K562 (cell line): ENCODE measurements around the gene PLCB3. TPM values are rescaled to one million over a fixed set of nuclear protein-coding genes. Genes with fewer than 3 reads are reported as not detected.

Experiments
- ATAC-seq: fragments of 200-7000 bp; cut with Tn5 transposase; 3 replicates; pipeline ENCODE4 v1.9.1; 2020; ENCODE audit warnings: moderate library complexity
- BruUV-seq: library from RNA; stranded (reverse); fragments of 400-500 nt; replicated peaks from 2 replicates; lab custom pipeline; 2021; lab: Mats Ljungman, UMichigan
- CTCF ChIA-PET: fragments of 300-600 bp; formaldehyde crosslinking; extraction: SDS; loops from one replicate; lab custom pipeline; 2021; ENCODE audit warnings: low intra/inter-chr PET ratio; lab: Yijun Ruan, JAX
- POLR2A ChIA-PET: fragments of 300-600, 350-650 bp; sonication (Branson Sonifier 250); formaldehyde crosslinking; extraction: SDS; loops from one replicate; lab custom pipeline; 2021; ENCODE audit warnings: antibody characterized with exemption, inconsistent platforms; lab: Yijun Ruan, JAX
- DNase-seq, 4 experiments: peaks; one replicate each; pipeline versions ENCODE4 v3.0.0 to v3.0.0-alpha.2; 2011 to 2018; ENCODE audit warnings: low spot score in 3 of 4, mixed read lengths in 3 of 4; ENCODE audit errors: extremely low read depth in 1 of 4
- FAIRE-seq: peaks from 2 replicates; lab custom pipeline; 2011; peaks lifted over from hg19 to GRCh38; lab: Jason Lieb, UNC
- H2AFZ ChIP-seq: 2 replicates; pipeline ENCODE4 v1.6.0; 2011; ENCODE audit warnings: low read depth, low read length, control low read depth, inconsistent platforms
- H3K27ac ChIP-seq: fragments of 200-600 bp; 3 replicates; pipeline ENCODE4 v1.8.0; 2011; ENCODE audit warnings: low read depth, mild to moderate bottlenecking, control low read depth, inconsistent platforms, low read length, moderate library complexity, mixed read lengths; ENCODE audit errors: extremely low read depth
- H3K27me3 ChIP-seq, 2 experiments: fragments of 300-600 bp in 1 of 2; 2 replicates in 1 of 2; 3 replicates in 1 of 2; pipeline versions ENCODE4 v1.6.0 to v1.8.0; 2011; ENCODE audit warnings: inconsistent platforms in 2 of 2, low read length in 2 of 2, mild to moderate bottlenecking in 1 of 2, mixed read lengths in 1 of 2, moderate library complexity in 1 of 2; ENCODE audit not compliant: control insufficient read depth in 2 of 2, insufficient read depth in 2 of 2
- H3K36me3 ChIP-seq: fragments of 300-600 bp; 3 replicates; pipeline ENCODE4 v1.8.0; 2011; ENCODE audit warnings: mild to moderate bottlenecking, low read length, inconsistent platforms; ENCODE audit not compliant: control insufficient read depth, insufficient read depth
- H3K4me1 ChIP-seq, 2 experiments: fragments of 200-600 bp in 1 of 2; replicated peaks in 1 of 2; 2 replicates in 1 of 2; 3 replicates in 1 of 2; pipeline versions ENCODE4 v1.5.1 to v1.8.0; 2011; ENCODE audit warnings: inconsistent platforms in 2 of 2, low read length in 2 of 2, mild to moderate bottlenecking in 1 of 2, mixed read lengths in 1 of 2, moderate library complexity in 1 of 2; ENCODE audit not compliant: control insufficient read depth in 2 of 2, insufficient read depth in 2 of 2
- H3K4me2 ChIP-seq: 2 replicates; pipeline ENCODE4 v1.6.1; 2011; ENCODE audit warnings: low read length, control low read depth, inconsistent platforms, mixed read lengths; ENCODE audit not compliant: insufficient read depth
- H3K4me3 ChIP-seq: fragments of 200-600 bp; sonication (generic), shearing (Covaris generic); 2 replicates; pipeline ENCODE4 v1.5.1; 2016; ENCODE audit warnings: control low read depth, inconsistent platforms
- H3K79me2 ChIP-seq: fragments of 200-600 bp; 3 replicates; pipeline ENCODE4 v1.8.0; 2011; ENCODE audit warnings: low read length, inconsistent platforms; ENCODE audit not compliant: control insufficient read depth, insufficient read depth
- H3K9ac ChIP-seq, 2 experiments: 2 replicates each; pipeline versions ENCODE4 v1.6.0 to v1.6.1; 2011; ENCODE audit warnings: low read depth in 2 of 2, low read length in 2 of 2, control low read depth in 1 of 2, inconsistent platforms in 1 of 2, mild to moderate bottlenecking in 1 of 2, mixed read lengths in 1 of 2; ENCODE audit not compliant: insufficient read depth in 1 of 2
- H3K9me1 ChIP-seq: one replicate; pipeline ENCODE4 v1.6.0; 2011; ENCODE audit warnings: inconsistent platforms, mild to moderate bottlenecking, low read length, moderate library complexity; ENCODE audit not compliant: control insufficient read depth, insufficient read depth
- H3K9me3 ChIP-seq: replicated peaks from 2 replicates; pipeline ENCODE4 v1.5.1; 2011; ENCODE audit warnings: low read depth, low read length, inconsistent platforms; ENCODE audit not compliant: control insufficient read depth, insufficient read depth
- H4K20me1 ChIP-seq: replicated peaks from 2 replicates; pipeline ENCODE4 v1.6.1; 2011; ENCODE audit warnings: low read length, inconsistent platforms, mixed read lengths; ENCODE audit not compliant: control insufficient read depth, insufficient read depth
- ASH1L ChIP-seq: fragments of 450-650 bp; IDR thresholded peaks from 2 replicates; pipeline ENCODE4 v1.6.1; 2018; ENCODE audit warnings: borderline replicate concordance, mild to moderate bottlenecking, low read depth; ENCODE audit not compliant: partially characterized antibody
- KAT2B ChIP-seq: IDR thresholded peaks from one replicate; pipeline ENCODE4 v1.6.1; 2012; ENCODE audit warnings: low read depth, mild to moderate bottlenecking, control low read depth, inconsistent platforms, low read length, moderate library complexity
- MAFK ChIP-seq: IDR thresholded peaks from 2 replicates; pipeline ENCODE4 v1.6.1; 2011; ENCODE audit warnings: low read length, improper control_type of control experiment
- NFRKB ChIP-seq: fragments of 450-650 bp; IDR thresholded peaks from 2 replicates; pipeline ENCODE4 v1.6.1; 2016; ENCODE audit warnings: low read depth
- RBFOX2 ChIP-seq: fragments of 200-400 bp; formaldehyde crosslinking; IDR thresholded peaks from 2 replicates; pipeline ENCODE4 v1.6.1; 2017; ENCODE audit warnings: low read depth, mild to moderate bottlenecking, low read length, moderate library complexity
- RFX7 ChIP-seq: fragments of 250-450 bp; sonication (Bioruptor Pico); IDR thresholded peaks from 2 replicates; pipeline ENCODE4 v1.5.1; 2021; ENCODE audit warnings: mild to moderate bottlenecking
- ZKSCAN3 ChIP-seq: fragments of 250-450 bp; sonication (Bioruptor Pico); IDR thresholded peaks from 2 replicates; pipeline ENCODE4 v1.4.0; 2020
- WGBS: fragments of 100-300 bp; shearing (Covaris generic); methylation state at CpG from one replicate; pipeline ENCODE4 v1.1.6; 2016; ENCODE audit warnings: low coverage, mixed read lengths; ENCODE audit not compliant: insufficient coverage; ENCODE audit errors: missing lambda C conversion rate; 5-methylcytosine and 5-hydroxymethylcytosine counted together
- in situ Hi-C: fragments of 300-500 bp; cut with MboI; formaldehyde crosslinking; loops from 4 replicates; pipeline ENCODE4 v1.15.0; 2018; ENCODE audit warnings: inconsistent platforms, mixed read lengths
- intact Hi-C: fragments of 100-400 bp; cut with micrococcal nuclease; formaldehyde crosslinking; loops from 2 replicates; pipeline ENCODE4 v1.14.2; 2022
- polyA plus RNA-seq, 8 experiments: library from polyadenylated mRNA; depleted of rRNA in 4 of 8; stranded (reverse) in 5 of 8; unstranded in 3 of 8; fragments of >200 nt; fragmentation: Nextera tagmentation in 2 of 8; fragmentation: Illumina TruSeq in 1 of 8; extraction: Ambion mirVana in 2 of 8; extraction: Trizol in 1 of 8; gene quantifications; 2 replicates each; pipeline versions ENCODE4 v1.2.1 to v1.2.3, GENCODE V29; 2011 to 2014; ENCODE audit warnings: inconsistent platforms in 1 of 8, missing spikeins in 1 of 8
- total RNA-seq, 7 experiments: library from RNA; depleted of rRNA in 6 of 7; stranded (reverse); fragments of >200 nt in 6 of 7; fragmentation: Illumina TruSeq in 2 of 7; extraction: Trizol in 2 of 7; gene quantifications; 2 replicates each; pipeline versions ENCODE4 v1.2.1 to v1.2.3, GENCODE V29; 2011 to 2021; ENCODE audit warnings: low replicate concordance in 1 of 7

The PLCB3 gene
- total and polyA plus RNA-seq, 9 of the 15 experiments (the other 6 are each of a cell fraction or from before 2014, with no cell fraction given): 0.31 to 44.8 (median 14.6) TPM

DNA sequence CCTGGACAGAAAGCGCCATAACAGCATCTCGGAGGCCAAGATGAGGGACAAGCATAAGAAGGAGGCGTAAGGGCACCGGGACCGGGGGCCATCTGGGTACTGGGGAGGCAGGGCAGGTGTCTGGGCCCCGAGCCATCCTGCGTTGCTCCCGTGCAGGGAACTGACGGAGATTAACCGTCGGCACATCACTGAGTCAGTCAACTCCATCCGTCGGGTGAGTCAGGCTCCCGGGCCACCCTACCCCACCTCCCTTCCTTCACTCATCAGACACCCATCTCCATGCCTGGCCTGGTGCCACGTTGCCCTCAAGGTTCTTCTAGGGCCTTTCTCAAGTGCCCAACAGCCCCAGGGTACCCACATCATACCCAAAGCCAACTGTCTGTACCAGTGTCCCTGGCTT lies 15.0 kb downstream of the PLCB3 start:
- WGBS: 86% methylated on average over 11 of the region's 15 CpGs
- no peak overlapping the region for H3K27ac ChIP-seq
- no peak overlapping the region for H3K9ac ChIP-seq
- TF ChIP-seq RFX7 (CRISPR knock-in tag) (no peak), ZKSCAN3 (CRISPR knock-in tag) (no peak), MAFK (no peak), ASH1L (no peak), KAT2B (no peak), NFRKB (no peak), RBFOX2 (peak; percentile 13; the same call in 1 of the 2 replicates)
- FAIRE-seq (no peak), ATAC-seq (no peak), DNase-seq (no peak)
- no peak overlapping the region for H3K4me3 ChIP-seq
- no peaks in the 10 kb centered on the region for H4K20me1 ChIP-seq
- peaks cover 15 to 58% of the 10 kb centered on the region in 2 experiments for H3K4me1 ChIP-seq
- no peaks in the 10 kb centered on the region for H3K27me3 ChIP-seq
- H2AFZ ChIP-seq: no peak overlapping the region
- ChIA-PET POLR2A (interaction anchor here (4.5 kb wide), 1 partner anchor 19 kb away, joined by 58 read pairs; the partner anchor contains the start of gene PPP1R14B), CTCF (no interaction called here)
- in situ Hi-C loops: no loop called here
- H3K4me2 ChIP-seq: no peak overlapping the region
- peaks cover 3% of the 10 kb centered on the region for H3K9me1 ChIP-seq
- no TSS peak for BruUV-seq
- H3K36me3 ChIP-seq: peaks cover 62% of the 10 kb centered on the region
- H3K9me3 ChIP-seq: no peaks in the 10 kb centered on the region
- intact Hi-C loops: no loop called here
- peaks cover 18% of the 10 kb centered on the region; the same call in 2 of the 3 replicates for H3K79me2 ChIP-seq
